ENCODE data around the gene TSEN2.
A peak's percentile ranks its signal among the peaks of the same experiment; 100 is the strongest.
"Not testable (repeated sequence)": the region's sequence is repeated elsewhere in the genome, so short reads cannot be mapped to it uniquely, and the experiment has no call there.

Gene TSEN2

DNA sequence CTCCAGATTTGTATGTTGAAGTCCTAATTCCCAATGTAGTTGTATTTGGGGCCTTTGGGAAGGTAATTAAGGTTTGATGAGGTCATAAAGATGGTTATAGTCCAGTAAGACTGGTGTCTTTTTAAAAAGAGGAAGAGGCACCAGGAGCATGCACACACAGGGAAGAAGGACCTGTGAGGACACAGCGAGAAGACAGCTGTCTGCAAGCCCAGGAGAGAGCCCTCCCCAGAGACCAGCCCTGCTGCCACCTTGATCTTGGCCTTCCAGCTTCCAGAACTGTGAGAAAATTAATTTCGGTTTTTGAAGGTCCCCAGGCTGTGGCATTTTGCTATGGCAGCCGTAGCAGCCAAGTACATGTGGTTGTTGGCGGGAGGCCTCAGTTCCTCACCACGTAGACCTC is 32.8 kb upstream of the TSEN2 start:
- no peak overlapping the region for H3K27ac ChIP-seq

DNA sequence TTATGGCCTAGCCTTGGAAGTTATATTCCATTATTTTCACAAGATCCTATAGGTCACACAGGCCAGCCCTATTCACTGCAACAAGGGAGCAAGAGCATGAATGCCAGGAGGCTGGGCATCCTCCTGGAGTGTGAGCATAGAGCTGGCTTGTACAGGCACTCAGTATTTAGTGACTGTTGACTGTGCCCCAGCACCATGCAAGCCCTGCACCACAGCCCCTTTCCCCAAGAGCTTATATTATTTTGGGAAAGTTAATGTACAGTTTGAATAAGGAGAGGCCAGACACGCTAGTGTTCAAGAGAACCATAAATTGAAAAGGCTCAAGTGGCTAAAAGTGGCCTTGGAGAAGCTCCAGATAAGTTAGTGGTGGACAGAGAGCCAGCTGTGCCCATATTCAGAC is 32.3 kb upstream of the TSEN2 start:
- no peak overlapping the region for H3K27ac ChIP-seq
- no peak overlapping the region for H3K4me3 ChIP-seq

More for the DNA sequence above, 32.8 kb upstream of the TSEN2 start:
- H3K4me3 ChIP-seq = no peak overlapping the region

DNA sequence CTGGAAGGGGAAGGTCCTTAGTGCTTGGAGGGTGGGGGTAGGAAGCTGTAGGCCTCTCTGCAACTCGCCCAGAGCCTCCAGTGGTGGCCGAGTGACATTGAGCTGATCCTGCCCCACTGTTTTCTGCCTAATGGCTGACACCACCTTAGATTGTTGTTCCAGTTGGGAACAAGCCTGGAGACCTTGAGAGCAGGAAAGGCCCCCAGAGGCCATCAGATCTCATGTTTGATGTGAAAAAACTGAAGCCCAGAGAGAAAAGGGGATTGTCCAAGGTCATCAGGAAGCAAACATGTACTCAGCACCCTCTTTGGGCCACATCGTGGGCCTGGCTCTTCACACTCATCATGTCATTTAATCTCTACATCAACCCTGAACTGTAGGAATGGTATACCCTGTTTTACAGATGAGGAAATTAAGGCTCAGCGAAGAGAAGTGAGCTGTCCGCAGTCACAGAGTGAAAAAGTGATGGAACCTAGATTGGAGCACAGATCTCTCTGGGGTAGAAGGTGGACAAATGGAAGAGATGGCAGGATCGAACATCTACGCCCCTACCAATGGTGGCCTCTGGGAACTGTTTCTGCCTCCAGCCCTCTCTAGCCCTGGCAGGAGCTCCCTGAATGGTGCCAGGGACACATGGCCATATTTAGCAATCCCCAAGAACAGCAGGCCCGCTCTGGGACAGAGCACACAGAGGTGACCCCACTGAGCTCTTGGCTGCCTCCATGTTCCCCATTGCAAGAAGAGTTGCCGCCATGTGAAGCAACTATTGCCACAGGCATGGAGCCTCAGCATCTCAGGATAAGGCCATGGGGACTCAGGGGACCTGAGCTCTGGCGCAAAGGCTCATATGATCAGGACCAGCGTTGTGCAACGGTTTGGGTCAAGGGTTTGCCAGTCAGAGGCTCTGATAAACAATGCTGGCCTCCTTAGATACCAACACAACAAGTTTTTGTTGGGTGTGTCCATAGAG is 31.6 kb upstream of the TSEN2 start:
- H3K27ac ChIP-seq = no peak overlapping the region
- no peak overlapping the region for H3K4me3 ChIP-seq

DNA sequence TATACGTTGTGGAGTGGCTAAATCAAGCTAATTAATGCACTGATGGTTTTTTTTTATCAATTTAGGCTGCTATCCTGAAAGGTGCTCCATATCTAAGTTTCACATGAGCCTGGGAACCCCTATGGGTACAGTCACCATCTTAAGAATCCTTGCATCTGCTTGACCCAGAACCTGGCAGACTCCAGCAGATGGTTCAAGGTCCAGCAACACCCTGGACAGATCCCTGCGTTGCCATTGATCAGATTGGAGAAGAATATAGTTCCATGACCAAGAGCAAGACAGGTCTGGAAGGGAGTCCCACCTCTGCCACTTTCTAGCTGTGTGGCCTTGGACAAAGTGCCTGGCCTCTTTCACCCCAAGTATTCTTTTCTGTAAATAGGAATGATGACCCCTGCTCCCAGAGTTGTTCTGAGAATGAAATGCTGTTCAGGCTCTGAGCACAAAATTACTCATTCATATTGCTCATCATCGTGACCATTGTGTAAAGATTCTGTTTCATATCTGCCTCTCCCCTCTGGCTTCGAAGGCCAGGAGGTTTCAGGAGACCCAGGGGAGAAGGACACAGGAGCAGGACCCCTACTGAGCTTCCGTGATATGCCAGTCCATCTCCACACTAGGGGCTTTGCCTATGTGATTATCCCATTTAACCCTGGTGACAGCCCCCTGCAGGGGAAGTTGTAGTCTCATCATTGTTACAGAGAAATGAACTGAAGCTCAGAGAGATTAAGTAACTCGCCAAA is 30.0 kb upstream of the TSEN2 start:
- Histone ChIP-seq H3K27ac (no peak overlapping the region), H3K4me3 (no peak overlapping the region)

- no peak overlapping the region for H3K27ac ChIP-seq
- no peak overlapping the region for H3K4me3 ChIP-seq
Measured at GRCh38 chr3:12454816-12455121, 29.5 kb upstream of the TSEN2 start.

- Histone ChIP-seq H3K27ac (no peak overlapping the region), H3K4me3 (no peak overlapping the region)
Measured at GRCh38 chr3:12455740-12456139, 28.5 kb upstream of the TSEN2 start.

- Histone ChIP-seq H3K27ac (no peak overlapping the region), H3K4me3 (no peak overlapping the region)
Measured at GRCh38 chr3:12456441-12456840, 27.8 kb upstream of the TSEN2 start.

DNA sequence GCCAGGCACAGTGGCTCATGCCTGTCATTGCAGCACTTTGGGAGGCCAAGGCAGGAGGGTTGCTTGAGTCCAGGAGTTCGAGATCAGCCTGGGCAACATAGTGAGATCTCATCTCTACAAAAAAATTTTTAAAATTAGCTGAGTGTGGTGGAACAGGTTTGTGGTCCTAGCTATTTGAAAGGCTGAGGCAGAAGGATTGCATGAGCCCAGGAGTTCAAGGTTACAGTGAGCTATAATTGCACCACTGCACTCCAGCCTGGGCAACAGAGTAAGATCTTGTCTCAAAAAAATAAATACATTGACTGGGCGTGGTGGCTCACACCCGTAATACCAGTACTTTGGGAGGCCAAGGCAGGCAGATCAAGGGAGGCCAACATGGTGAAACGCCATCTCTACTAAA is 26.9 kb upstream of the TSEN2 start:
- H3K4me3 ChIP-seq, H3K27ac ChIP-seq: not testable (repeated sequence)

GRCh38 chr3:12458901-12459300 is 25.4 kb upstream of the TSEN2 start:
- Histone ChIP-seq H3K4me3 (no peak overlapping the region), H3K27ac (no peak overlapping the region)

DNA sequence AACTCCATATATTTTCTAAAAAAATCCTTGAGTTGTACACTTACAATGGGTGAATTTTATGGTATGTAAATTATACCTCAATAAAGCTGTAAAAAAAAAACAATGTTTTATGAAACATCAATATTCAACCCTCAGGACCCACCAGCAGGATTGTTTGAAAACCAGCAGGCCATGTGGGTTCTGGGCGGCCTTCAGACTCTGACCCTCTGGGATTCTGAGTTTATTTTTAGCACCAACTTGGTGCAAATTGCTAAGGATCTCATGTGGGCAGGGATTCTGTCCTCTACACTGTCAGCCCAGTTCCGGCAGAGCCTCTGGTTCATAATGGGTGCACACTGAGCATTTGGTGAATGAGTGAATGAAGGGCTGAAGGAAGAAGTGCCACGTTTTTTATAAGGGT is 24.2 kb upstream of the TSEN2 start:
- H3K27ac ChIP-seq = no peak overlapping the region
- H3K4me3 ChIP-seq = no peak overlapping the region

GRCh38 chr3:12461097-12461649 is 23.1 kb upstream of the TSEN2 start:
- Histone ChIP-seq H3K27ac (no peak overlapping the region), H3K4me3 (no peak overlapping the region)

DNA sequence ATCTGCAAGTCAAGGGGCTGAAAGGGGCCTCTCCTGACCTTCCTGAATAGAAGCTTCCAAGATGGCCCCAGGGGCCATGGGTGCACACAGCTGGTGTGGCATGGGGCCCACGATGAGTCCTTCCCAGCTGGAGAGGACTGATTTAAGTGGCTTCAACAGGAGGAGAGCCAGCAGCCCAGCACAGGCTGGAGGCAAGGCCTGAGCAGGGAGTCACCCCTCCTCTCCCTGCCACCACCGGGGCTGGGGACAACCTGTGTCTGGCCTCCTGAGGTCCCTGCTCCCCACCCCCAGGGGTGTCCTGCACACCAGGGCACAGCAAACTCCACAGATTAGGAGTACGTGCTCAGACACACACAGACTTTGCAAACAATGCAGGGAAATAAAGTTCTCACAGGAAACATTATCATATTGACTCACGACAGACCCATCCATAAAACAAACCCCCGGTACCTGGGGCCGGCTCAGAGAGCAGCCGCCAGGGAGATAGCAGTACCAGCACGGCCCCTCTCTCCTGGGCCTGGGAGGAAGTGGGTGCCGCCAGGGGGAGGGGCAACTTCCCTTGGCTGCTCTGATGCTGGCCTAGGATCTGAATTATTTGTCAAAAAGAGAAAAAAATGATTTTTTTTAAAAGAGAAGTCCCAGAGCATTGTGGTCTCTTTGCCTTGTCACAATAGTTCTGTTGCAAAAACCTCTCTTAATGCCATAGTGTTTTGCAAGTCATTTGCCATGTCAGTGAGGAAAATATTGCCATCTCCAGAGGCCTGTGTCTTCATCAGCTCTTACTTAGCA is 21.9 kb upstream of the TSEN2 start:
- H3K4me3 ChIP-seq = no peak overlapping the region
- peak overlapping the region in 2 of 21 experiments; percentile 6 to 38 for H3K27ac ChIP-seq

- H3K4me3 ChIP-seq = no peak overlapping the region
- no peak overlapping the region for H3K27ac ChIP-seq
Measured at GRCh38 chr3:12463686-12464085, 20.6 kb upstream of the TSEN2 start.

DNA sequence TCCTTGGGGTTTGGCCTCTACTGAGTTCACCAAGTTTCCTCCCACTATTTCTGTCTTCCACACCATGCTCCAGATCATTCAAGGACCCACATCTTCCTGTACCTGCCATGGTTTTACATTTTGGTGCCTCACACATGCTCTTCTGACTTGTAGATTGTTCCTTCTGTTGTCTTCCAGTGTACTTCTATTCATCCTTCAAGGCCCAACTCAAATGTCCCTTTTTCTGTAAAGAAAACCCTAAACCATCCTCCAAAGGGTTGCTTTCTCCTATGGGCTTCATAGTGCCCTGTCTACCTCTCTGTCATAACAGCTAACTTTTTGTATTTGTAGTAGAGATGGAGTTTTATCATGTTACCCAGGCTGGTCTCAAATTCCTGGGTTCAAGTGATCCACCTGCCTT is 20.1 kb upstream of the TSEN2 start:
- H3K27ac ChIP-seq = no peak overlapping the region

GRCh38 chr3:12465151-12465835 is 19.0 kb upstream of the TSEN2 start:
- H3K27ac ChIP-seq = no peak overlapping the region
- no peak overlapping the region for H3K4me3 ChIP-seq

More for the DNA sequence above, 20.1 kb upstream of the TSEN2 start:
- no peak overlapping the region for H3K4me3 ChIP-seq

DNA sequence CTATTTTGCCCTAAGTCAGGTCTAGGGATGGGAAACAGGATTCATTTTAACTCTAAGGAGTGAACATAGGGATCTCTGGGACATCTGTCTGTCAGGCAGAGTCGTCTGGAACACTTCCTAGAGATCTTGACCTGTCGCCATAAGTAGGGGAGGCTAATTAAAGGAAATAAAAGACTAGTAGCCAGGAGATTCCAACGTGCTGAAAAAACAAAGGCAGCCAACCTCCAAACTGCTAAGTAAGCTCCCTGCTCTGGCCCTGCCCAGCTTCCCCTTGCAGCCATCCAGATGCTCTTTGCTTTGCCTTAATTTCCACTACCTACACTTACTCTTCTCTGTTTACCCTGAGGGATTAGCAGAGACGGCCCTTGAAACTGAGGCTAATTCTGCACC is 18.4 kb upstream of the TSEN2 start:
- H3K27ac ChIP-seq = no peak overlapping the region
- no peak overlapping the region for H3K4me3 ChIP-seq

DNA sequence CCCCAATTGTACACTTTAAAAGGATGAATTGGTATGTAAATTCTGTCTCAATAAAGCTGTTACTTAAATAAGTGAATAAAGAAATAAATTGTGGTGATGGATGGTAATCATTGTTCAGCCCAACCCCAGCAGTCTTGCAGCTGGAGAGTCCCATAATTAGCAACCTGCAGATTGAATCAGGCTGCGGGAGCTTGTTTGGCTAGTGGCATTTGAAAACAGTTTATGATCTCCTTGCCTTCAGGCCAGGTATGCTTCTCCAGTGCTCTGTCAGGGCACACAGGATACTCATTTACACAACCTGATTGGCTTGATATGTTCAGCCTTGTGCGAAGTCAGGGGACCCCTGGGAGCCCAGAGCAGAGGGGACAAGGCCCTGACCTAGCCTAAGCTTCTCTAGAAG is 16.5 kb upstream of the TSEN2 start:
- Histone ChIP-seq H3K4me3 (no peak overlapping the region), H3K27ac (no peak overlapping the region)

DNA sequence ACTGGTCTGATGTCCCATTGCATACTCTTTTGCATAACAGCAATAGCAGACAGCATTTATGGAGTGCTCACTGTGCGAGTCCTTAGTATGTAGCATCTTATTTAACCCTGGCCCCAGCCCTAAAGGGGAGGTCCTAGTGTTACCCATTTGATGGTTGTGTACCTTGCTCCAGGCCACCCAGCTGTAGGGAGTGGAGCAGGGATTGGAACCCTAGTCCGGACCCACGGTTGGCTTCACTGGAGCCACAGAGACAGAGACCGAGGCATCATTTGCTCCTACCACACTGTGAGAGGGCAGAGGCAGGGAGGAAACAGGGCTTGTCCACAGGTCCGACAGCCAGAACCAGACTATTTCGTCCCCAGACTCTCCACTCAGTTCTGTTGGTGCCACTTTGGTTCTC is 16.0 kb upstream of the TSEN2 start:
- H3K4me3 ChIP-seq = no peak overlapping the region
- no peak overlapping the region for H3K27ac ChIP-seq

GRCh38 chr3:12468757-12469156 is 15.5 kb upstream of the TSEN2 start:
- no peak overlapping the region for H3K4me3 ChIP-seq

DNA sequence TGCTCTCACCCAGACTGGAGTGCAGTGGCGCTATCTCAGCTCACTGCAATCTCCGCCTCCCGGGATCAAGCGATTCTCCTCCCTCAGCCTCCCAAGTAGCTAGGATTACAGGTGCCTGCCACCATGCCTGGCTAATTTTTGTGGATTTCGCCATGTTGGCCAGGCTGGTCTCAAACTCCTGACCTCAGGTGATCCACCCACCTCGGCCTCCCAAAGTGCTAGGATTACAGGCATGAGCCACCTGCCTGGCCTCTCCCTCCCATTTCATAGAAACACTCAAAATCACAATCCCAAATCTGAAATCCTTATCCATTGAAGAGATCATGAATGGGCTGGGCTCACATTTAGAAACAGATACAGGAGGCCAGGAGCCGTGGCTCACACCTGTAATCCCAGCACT is 15.1 kb upstream of the TSEN2 start:
- H3K4me3 ChIP-seq, H3K27ac ChIP-seq: not testable (repeated sequence)

More at GRCh38 chr3:12468757-12469156, 15.5 kb upstream of the TSEN2 start:
- H3K27ac ChIP-seq = no peak overlapping the region

Data from skin epidermis (tissue), 12 donors.